ENCODE measurements around the gene MICAL3.

Gene MICAL3

DNA sequence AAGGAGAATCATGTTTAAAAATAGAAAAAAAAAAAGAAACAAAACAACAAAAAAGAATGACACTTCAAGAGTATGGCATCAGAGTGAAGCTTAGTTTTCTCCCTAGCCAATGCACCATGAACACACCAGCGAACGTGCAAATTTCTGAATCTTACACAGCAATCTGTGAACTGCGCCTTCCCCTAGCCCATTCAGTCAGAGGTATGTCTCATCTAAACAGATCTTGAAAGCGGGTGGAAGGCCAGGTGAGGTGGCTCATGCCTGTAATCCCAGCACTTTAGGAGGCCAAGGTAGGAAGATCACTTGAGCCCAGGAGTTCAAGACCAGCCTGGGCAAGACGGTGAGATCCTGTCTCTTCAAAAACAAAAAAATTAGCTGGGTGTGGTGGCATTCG is 113.1 kb downstream of the MICAL3 start:
- no peak for DNase-seq (ENCODE audit: low spot score)

DNA sequence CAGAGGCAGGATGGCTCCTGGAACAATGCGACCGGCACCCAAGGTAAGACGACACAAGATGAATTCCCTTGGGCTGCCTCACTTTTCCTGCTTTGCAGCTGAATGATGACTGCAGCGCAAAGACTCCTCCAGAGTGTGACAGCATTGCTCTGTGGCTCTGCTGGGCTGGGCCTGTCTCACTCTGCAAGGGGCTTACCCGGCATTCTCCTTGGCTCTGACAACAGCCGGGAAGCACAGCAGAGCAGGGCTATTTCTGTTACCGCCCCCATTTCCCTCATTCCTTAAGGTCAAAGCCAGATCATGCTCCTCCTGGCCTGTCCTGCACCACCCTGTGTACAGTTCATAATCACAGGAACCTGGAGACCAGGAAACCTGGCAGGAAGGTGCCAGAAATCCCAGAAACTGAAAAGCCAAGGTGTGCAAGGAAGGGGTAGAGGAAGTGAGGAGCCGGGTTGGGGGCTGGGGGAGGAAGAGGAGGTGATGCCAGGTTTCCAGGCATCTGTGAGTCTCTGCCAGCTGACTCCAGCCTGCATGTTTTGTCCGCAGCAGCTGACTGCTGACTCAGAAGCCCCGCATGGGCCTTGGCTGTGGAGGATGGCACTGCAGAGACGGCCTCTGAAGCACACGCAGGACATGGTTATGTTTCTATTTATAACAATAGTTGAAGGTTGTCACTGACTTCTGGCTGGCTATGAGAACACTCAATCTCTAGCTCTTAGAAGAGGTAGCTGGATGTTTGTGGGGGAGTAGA is 113.6 kb downstream of the MICAL3 start:
- DNase-seq (ENCODE audit: low spot score) = no peak

DNA sequence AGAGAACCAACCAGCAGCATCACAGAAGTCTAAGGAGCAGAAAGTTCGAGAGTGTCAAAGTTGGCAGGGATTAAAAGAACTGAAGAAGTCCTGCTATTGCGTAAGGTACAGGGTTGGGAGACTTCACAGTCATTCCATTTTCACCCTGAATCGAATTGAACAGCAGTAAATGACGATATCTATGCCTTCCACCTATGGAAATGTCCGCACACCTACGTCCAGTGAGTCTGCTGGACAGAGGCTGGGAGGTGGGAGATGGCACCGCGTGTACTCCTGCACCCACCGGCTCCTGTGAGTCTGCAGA is 116.7 kb downstream of the MICAL3 start:
- no peak for DNase-seq (ENCODE audit: low spot score)

DNA sequence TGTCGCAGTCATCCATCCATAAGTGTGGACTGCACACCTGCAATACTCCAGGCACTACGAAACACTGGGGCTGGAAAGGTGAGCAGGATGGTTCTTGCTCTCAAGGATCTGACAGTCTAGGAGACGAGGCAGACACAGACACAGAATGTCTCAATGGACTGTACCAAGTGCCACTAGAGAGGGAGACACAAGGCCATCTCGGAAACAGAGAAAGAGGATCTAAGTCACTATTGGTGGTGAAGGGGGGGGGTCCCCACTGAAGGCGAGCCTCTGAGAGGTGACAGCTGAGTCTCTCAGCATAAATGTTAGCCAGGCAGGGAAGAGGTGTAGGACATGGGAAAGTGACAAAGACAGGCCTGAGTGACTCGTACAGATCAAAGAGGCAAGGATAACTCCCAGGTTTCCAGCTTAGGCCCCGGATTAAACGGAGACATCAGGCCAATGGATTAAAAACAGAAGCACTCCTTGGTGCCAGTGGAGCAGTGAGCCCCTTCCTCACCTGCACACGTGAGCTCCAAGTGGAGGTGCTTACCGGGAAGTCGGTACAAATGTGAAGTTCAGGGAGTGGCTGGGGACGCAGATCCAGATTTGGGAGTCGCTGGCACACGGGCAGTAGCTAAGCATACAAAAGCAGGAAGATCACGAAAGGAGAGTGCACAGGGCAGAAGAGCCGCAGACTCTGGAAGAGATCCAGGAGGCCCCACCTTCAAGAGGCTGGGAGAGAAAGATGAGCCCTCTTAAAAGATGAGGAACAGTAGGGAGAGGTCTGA is 117.2 kb downstream of the MICAL3 start:
- DNase-seq (ENCODE audit: low spot score) = no peak

DNA sequence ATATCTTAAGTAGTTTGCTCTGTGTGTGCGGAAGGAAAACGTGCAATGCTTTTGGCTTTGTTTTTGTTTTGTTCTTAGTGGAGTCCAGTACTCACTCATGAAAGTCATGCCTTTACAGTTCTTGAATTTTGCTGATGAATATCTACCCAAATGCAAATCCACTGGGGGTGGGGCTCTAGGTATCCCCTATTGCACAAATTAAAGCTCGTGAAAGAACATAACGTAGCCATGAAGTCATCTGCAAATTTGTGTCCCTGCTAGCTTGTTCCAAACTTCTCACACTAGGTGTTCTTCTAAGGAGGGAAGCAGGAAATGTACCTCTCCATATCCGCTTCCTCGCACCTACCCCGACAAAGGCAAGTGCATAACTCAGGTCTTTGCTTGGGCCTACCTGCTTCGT is 118.9 kb downstream of the MICAL3 start:
- DNase-seq (ENCODE audit: low spot score) = no peak

DNA sequence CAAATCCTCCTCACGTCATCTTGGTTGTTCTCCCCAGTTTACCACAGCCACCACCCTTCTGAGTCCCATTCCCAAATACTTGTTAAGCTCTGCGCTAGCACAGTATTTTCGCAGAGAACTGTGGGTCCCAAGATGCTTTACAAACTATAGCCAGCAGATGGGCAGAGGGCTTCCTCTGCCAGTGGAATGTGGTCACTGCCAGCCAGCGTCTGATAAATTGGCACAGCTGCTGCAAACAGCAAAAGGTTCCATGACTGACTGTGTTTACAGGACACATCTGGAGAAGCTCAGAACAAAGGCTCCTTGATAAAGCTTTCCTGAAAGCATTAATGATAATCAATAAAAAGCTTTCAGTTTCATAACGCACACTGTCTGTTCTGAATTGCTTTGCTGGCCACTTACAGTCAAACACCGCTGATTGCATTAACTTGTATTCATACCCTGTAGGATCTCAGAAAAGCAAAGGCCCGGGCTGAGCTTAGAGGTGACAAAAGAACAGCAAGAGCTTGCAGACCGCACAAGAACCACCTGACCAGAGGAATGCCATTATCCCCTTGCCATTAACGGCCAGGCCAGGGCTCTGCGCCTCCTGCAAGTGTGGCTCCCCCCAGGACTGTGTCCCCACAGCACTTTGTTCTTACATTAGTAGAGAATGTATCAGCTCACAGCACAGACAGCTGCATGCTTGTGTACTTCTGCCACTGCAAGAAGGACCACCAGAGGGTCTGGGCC is 120.6 kb downstream of the MICAL3 start:
- DNase-seq (ENCODE audit: low spot score) = no peak

DNA sequence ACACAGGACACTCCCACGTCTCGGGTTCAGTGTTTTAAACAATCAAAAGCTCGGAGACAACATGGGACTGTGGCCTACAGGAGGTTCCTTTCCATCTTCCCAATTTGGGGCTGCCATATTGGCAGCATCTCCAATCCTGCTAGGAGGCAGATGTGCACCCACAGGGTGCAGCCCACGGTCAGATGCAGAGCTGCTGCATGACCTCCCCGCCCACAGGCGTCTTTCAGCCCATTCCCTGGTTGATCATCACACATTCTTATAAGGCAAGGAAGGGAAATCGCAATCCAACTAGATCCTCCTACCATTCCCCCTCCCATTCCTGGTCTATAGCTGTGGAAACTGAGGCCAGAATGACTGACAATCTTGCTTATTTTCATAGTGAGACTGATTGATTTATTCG is 121.4 kb downstream of the MICAL3 start:
- no peak for DNase-seq (ENCODE audit: low spot score)

DNA sequence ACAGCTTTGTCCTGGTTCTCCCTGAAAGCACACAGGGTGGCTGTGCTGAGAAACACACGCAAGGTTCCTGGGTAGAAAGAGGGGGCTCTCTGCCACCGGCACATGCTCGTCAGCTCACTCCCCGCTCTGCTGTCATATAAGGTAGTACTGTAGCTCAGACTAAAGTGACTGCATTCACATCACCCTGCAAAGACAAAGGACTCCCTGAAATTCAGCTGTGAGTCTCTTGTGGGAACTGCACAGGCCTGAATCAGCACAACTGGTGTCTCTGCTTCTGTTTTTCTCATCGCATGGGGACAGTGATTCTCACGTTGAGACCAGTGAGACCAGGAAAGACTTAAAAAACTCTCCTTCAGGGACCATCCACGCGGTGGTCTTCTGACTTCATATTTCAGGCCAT is 126.0 kb downstream of the MICAL3 start:
- no peak for DNase-seq (ENCODE audit: low spot score)

DNA sequence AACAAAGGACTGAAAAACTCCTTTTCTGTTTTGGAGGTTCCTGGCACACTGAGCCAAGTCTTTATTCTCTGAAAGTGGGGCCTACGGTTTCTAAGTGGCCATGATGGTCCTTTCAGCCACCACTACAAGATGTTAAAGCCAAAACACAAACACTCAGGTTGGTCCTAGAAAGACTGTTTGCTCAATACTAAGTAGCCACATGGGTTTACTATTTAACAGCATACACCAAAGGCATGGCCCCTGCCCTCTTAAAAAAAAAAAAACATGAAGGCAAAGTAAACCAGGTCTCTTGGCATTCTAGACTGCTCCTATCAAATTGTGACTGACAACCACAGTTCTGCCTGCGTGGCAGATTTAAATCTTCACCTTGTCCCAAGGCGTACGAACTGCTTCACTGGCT is 126.5 kb downstream of the MICAL3 start:
- DNase-seq (ENCODE audit: low spot score) = no peak

DNA sequence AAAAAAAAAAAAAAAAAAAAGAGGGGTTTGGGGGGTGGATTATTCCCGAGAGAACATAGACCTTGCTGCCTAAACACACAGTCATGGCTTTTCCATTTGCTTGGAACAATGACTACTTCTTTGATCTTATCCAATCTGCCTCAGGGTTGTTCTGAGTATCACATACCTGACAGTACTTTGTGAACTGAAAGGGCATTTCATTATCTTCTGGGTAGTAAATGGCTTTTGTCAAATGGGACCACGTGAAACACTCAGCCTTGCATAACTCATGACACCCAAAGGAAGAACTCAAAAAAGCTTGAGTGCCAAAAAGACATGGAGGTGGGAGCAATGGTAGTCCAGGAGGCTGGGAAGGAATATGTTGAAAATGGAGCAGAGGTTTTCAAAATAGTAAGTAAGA is 126.9 kb downstream of the MICAL3 start:
- no peak for DNase-seq (ENCODE audit: low spot score)

DNA sequence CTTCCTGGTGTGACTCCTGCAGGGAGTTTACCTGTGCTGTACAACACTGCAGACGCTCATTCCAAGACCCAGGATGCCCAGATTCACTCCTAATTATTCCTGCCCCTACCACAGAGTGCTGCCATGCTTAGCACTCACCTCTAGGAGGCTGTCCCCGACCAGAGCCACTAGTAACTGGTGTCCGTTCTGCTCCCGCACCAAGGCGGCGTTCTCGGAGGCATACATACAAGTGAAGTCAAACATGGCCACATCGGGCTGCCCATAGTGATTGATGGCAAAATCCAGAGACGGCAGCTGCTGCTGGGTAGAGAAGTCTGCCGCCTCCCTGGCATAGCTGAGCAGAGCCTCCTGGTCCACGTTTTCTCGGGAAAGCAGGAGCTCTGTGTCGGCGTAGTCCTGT is 127.8 kb downstream of the MICAL3 start:
- no peak for DNase-seq (ENCODE audit: low spot score)

DNA sequence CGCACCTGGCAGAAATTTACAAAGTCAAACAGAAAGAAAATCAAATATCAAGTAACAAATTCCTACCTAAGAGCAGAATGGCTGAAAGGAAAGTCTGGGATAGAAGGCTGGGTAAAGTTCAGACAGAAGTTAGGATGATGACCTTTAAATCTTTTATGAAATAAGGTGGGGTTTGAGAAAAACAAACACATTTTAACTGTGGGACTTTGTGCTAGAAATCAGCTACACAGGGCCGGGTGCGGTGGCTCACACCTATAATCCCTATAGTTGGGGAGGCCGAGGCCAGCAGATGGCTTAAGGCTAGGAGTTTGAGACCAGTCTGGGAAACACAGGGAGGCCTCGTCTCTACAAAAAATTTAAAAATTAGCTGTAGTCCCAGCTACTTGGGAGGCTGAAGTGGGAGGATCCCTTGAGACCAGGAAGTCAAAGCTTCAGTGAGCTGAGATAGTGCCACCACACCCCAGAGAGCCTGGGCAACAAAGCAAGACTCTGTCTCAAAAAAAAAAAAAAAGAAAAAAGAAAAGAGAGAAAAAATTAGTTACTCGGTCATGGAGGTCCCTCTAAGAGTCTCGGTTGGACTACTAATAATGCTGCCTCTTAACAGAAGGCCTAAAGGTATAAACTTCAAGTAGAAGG is 130.3 kb downstream of the MICAL3 start:
- DNase-seq (ENCODE audit: low spot score) = no peak

DNA sequence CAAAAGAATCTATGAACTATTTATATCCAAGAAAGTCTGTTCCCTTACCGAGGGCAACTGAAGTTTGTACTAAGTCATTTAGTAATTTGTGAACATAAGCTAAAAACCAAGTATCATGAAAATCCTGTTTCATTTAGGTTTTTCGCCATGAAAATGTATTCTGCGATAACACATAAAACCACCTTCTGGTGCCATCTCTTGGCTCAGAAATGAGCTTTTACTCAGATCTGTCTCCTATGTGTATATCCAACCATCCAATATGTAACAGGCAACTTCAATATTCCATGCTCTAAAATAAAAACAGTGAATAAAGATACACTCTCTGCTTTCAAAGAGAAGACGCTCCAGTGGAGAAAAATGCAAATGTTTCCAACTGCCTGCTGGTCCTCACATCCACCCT is 132.0 kb downstream of the MICAL3 start:
- no peak for DNase-seq (ENCODE audit: low spot score)

DNA sequence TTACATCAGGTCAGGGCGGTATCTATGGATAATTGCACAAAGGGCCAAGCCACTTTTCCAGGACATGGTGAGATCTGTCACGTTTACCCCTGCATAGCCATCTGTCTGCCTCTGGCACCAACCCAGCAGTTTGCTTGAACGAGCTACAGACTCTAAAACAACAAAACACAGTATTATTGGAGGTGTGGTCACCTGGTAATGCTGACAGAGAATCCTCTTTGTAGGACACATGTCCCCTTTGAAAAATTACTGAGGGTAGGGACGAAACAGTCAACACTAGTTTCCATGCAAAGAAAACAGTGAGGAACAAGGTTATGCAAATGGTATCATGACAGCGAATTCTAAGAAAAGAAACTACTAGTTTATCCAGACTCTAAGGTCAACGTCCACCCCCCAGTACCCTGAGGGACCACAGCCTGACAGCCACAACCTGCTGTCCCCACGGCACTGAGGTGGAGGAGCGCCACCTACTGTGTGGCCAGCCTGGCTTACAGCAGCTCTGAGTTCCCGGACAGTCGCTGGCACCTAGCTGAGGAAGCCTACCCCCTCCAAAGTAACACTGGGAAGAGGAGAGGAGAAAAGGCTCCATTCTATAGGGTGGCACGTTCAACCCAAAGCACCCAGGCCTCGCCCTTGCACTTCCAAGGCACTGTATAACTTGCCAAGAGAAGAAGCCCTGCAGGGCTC is 132.7 kb downstream of the MICAL3 start:
- DNase-seq (ENCODE audit: low spot score) = peak; percentile 31

DNA sequence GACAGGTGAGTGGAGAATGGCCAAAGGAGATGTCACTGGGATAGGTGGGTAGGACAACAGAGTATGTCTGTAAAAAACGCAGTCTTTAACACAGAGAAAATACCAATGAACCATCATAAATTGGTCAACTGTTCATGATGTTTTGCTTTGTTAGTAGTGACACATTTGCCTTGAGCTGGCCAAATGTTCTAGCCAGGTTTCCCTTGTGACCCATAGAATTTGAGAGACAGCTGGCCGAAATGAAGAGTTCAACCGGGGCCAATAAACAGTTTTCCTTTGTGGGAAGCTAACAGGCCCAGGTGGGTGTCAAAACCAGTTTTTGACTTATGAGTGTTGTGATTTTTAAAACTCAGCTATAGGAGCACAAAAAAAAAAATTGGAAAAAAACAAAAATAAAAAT is 133.5 kb downstream of the MICAL3 start:
- no peak for DNase-seq (ENCODE audit: low spot score)

DNA sequence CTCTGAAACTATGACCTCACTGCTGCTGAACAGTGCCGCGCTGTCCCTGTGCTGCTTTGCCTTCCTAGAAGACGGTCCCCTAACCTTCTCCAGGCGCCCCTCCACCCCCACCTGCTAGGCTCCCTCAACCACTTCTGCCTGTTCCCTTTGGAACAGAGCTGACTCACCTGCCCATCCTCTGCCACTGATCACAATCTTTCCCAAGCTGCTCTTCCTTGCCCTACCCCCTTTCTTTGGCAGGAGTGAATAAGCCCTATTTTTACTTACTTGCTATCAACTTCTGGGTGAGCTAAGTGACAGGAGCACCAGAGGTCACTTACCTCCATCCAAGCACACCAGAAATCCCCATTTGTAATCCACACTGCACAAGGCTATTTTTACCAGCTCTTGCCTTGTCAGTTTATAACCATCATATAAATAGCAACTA is 134.1 kb downstream of the MICAL3 start:
- no peak for DNase-seq (ENCODE audit: low spot score)

DNA sequence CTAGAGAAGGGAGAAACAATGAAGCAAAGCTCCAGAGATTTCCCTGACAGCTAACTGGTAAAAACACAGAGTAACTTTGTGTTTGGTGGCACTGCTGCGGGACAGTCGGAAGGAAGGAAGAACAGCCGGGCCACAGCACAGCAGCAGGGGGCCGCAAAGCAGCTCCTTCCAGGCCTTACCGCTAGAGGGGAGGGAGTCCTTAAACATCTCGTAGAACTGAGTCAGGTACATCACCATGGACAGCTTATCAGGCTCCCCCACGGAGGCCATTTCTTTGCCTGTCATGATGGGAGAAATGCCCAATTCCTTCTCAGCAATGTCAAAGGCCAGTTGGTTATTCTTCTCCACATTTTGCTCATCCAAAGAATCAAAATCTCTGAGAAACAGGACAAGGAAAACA is 135.5 kb downstream of the MICAL3 start:
- DNase-seq (ENCODE audit: low spot score) = peak; percentile 56

DNA sequence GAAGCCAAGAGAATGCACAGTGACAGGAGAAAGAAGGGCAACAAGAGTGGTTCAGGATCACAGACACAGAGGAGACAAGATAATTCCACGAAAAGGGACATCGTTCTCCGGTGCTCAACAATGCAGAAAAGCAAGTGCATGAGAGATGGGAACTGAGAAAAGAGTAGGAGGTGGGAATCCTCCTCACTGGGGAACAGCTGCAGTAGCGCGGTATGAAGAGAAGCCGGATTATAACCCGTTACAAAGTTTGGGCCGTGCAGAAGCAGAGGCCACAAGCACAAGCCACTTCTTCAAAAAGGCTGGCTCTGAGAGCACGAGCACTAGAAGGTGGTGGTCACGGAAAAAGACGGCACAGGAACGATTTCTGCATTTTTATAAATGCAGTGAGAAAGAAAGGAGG is 135.9 kb downstream of the MICAL3 start:
- no peak for DNase-seq (ENCODE audit: low spot score)

DNA sequence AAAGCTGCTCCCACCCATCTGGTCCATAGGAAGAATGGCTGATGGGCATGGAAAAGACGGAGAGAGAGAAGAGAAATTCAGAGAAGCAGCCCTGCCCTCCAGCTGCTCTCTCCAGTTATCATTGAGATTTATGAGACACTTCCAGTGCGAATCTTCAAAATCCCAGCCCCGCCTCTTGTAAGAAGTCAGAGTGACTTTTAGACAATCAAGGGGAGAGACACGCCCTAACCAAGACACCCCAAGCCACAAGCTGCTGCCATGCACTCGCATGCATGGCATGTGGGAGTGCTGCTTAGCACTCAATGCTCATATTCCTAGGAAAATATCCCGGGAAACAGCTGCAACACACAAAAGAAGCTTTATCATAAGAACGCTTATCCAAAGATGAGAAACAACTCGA is 139.5 kb downstream of the MICAL3 start:
- no peak for DNase-seq (ENCODE audit: low spot score)

DNA sequence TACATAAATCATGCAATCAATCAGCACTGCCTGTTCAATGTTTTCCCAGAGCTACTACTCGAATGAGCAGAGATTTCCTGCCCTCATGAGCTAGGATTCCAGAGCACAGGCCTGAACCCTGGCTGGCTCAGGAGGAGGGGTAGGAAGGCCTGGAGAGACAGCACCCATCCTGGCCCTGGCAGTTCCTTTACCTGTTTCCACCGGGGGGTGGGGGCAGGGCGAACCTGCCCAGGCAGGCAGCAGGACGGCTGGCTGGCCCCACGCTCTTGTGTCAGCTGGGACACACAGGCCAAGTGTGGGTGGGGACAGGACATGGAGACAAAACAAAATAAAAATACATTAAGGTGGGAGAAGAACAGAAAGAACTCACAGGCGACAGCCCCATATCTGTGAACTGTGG is 140.3 kb downstream of the MICAL3 start:
- no peak for DNase-seq (ENCODE audit: low spot score)

DNA sequence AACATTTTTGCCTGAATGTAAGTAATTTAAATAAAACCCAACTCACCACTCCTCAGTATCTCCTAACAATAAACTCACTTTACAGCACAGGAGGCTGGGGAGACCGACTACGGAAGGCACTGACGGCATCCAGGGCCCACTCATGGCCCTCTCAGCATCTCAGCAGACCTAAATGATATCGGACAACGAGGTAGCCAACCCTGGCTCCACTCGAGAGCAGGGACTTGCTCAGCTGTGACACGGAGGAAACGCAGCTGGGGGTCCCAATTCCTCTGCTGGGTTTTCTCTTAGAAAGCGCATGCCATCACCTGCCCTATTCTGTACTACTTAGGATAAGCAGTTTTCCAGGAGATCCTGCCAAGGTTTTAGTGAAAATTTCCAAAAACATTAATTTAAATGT is 141.0 kb downstream of the MICAL3 start:
- DNase-seq (ENCODE audit: low spot score) = no peak

DNA sequence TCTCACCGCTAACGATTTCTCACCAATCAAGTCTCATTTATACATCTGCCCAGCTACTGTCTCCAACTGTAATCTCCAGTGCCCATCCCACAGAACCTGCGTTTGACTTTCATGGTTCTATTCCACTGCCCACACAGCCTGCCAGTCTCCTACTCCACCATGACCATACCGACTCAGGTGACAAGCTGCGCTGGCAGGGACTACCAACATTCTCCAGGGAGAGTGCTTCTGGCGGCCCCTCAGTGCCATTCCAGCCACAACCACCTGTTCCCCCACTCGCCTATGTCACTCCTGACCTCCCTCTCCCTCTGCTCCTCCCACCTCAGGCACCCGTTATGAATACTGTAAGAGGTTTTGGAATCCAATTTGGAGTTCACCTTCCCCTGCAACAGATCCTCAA is 141.6 kb downstream of the MICAL3 start:
- DNase-seq (ENCODE audit: low spot score) = no peak

Data from hematopoietic multipotent progenitor cell treated with erythropoietin and hydrocortisone succinate and interleukin-3 and kit ligand, for 15 days (in vitro differentiated cells).